HepG2 (cell line): ENCODE measurements around the gene PCGF2. TPM values are rescaled to one million over a fixed set of nuclear protein-coding genes. Genes with fewer than 3 reads are reported as not detected.

Experiments used
- E2F2 ChIP-seq: sonication (generic); formaldehyde crosslinking; IDR thresholded peaks from 2 replicates; pipeline ENCODE4 v1.4.0; 2020; ENCODE audit warnings: missing genetic modification reagents, borderline replicate concordance
- ESRRA ChIP-seq: sonication (generic); formaldehyde crosslinking; IDR thresholded peaks from 2 replicates; pipeline ENCODE4 v1.5.1; 2020; ENCODE audit warnings: mild to moderate bottlenecking, low read depth, missing genetic modification reagents
- FOSL1 ChIP-seq: sonication (generic); formaldehyde crosslinking; IDR thresholded peaks from 2 replicates; pipeline ENCODE4 v1.9.0; 2021; ENCODE audit warnings: missing genetic modification reagents, borderline replicate concordance
- MIER3 ChIP-seq: IDR thresholded peaks from 2 replicates; pipeline ENCODE4 v1.6.1; 2016; ENCODE audit warnings: missing compliant biosample characterization, borderline replicate concordance
- RBFOX2 ChIP-seq: fragments of 200-400 bp; formaldehyde crosslinking; IDR thresholded peaks from 2 replicates; pipeline ENCODE4 v1.6.1; 2017; ENCODE audit warnings: low read depth, mild to moderate bottlenecking, low read length
- RORA ChIP-seq: sonication (generic); formaldehyde crosslinking; IDR thresholded peaks from 2 replicates; pipeline ENCODE4 v1.5.0; 2020; ENCODE audit warnings: mild to moderate bottlenecking, missing genetic modification reagents, moderate library complexity
- SMYD3 ChIP-seq: sonication (generic); formaldehyde crosslinking; IDR thresholded peaks from 2 replicates; pipeline ENCODE4 v1.8.1; 2023; ENCODE audit warnings: mild to moderate bottlenecking, missing genetic modification reagents
- TEAD2 ChIP-seq: sonication (generic); formaldehyde crosslinking; IDR thresholded peaks from 2 replicates; pipeline ENCODE4 v1.9.0; 2021; ENCODE audit warnings: missing genetic modification reagents
- ZBTB40 ChIP-seq, 2 experiments: fragments of 450-650 bp in 1 of 2; sonication (generic) in 1 of 2; formaldehyde crosslinking in 1 of 2; IDR thresholded peaks; 2 replicates each; pipeline versions ENCODE4 v1.6.1 to v1.8.0; 2016 to 2022; ENCODE audit warnings: antibody characterized with exemption in 1 of 2, mild to moderate bottlenecking in 1 of 2, missing genetic modification reagents in 1 of 2
- ZBTB8A ChIP-seq: sonication (generic); formaldehyde crosslinking; IDR thresholded peaks from 2 replicates; pipeline ENCODE4 v1.4.0; 2020; ENCODE audit warnings: mild to moderate bottlenecking, low read depth, missing genetic modification reagents, borderline replicate concordance
- ZFP90 ChIP-seq: sonication (generic); formaldehyde crosslinking; IDR thresholded peaks from 2 replicates; pipeline ENCODE4 v1.8.0; 2022; ENCODE audit warnings: missing genetic modification reagents, mild to moderate bottlenecking, inconsistent platforms, borderline replicate concordance
- ZFX ChIP-seq: sonication (generic); formaldehyde crosslinking; IDR thresholded peaks from 2 replicates; pipeline ENCODE4 v1.4.0; 2020; ENCODE audit warnings: mild to moderate bottlenecking, low read depth, missing genetic modification reagents, moderate library complexity
- ZNF253 ChIP-seq: sonication (generic); formaldehyde crosslinking; IDR thresholded peaks from 2 replicates; pipeline ENCODE4 v1.8.0; 2022; ENCODE audit warnings: mild to moderate bottlenecking, missing genetic modification reagents, borderline replicate concordance
- ZNF275 ChIP-seq: sonication (generic); formaldehyde crosslinking; IDR thresholded peaks from 2 replicates; pipeline ENCODE4 v1.8.0; 2022; ENCODE audit warnings: missing genetic modification reagents, mild to moderate bottlenecking, inconsistent platforms, borderline replicate concordance
- ZNF484 ChIP-seq: sonication (generic); formaldehyde crosslinking; IDR thresholded peaks from 2 replicates; pipeline ENCODE4 v1.5.1; 2020; ENCODE audit warnings: mild to moderate bottlenecking, low read depth, missing genetic modification reagents, borderline replicate concordance
- ZNF709 ChIP-seq: sonication (generic); formaldehyde crosslinking; IDR thresholded peaks from 2 replicates; pipeline ENCODE4 v1.5.0; 2020; ENCODE audit warnings: mild to moderate bottlenecking, missing genetic modification reagents
- polyA plus RNA-seq, 8 experiments: library from polyadenylated mRNA; depleted of rRNA in 3 of 8; stranded (reverse) in 7 of 8; unstranded in 1 of 8; fragments of >200 nt; fragmentation: Illumina TruSeq in 4 of 8; extraction: Trizol in 4 of 8; gene quantifications; 2 replicates each; pipeline versions ENCODE4 v1.2.1 to v1.2.3, GENCODE V29; 2011 to 2016; ENCODE audit warnings: low read depth in 4 of 8, missing spikeins in 1 of 8, mixed read lengths in 1 of 8; ENCODE audit not compliant: insufficient read depth in 1 of 8
- total RNA-seq, 5 experiments: library from RNA; depleted of rRNA; stranded (reverse); fragments of >200 nt; fragmentation: Illumina TruSeq; extraction: Trizol; gene quantifications; 2 replicates each; pipeline ENCODE4 v1.2.3, GENCODE V29; 2016; ENCODE audit warnings: low read depth in 1 of 5

Gene PCGF2
- total and polyA plus RNA-seq, 2 of the 13 experiments (the other 11 are each of a cell fraction or from before 2014, with no cell fraction given) = 11.6 to 29.4 TPM

- TF ChIP-seq SMYD3 (CRISPR knock-in tag) = no peak
- TF ChIP-seq ESRRA (CRISPR knock-in tag) = peak; percentile 42; the same call in 1 of the 2 replicates
- no peak for TF ChIP-seq ZFX (CRISPR knock-in tag)
- no peak for TF ChIP-seq ZNF484 (CRISPR knock-in tag)
- 0 out of 2 replicates have a peak, but pooled peaks have one; percentile 72 for TF ChIP-seq E2F2 (CRISPR knock-in tag)
- no peak for TF ChIP-seq RORA (CRISPR knock-in tag)
- 0 out of 2 replicates have a peak, but pooled peaks have one; percentile 15 for TF ChIP-seq TEAD2 (CRISPR knock-in tag)
- no peak for TF ChIP-seq ZBTB40 (IDR thresholded peaks at IDR 0.05)
- TF ChIP-seq ZBTB40 (CRISPR knock-in tag; IDR thresholded peaks at IDR 0.05) = no peak
- TF ChIP-seq ZNF275 = no peak
- TF ChIP-seq ZNF253 (CRISPR knock-in tag) = no peak; the same call in 1 of the 2 replicates
- no peak for TF ChIP-seq RBFOX2
- peak; percentile 62 for TF ChIP-seq ZFP90 (CRISPR knock-in tag)
- no peak for TF ChIP-seq ZBTB8A (CRISPR knock-in tag)
- TF ChIP-seq FOSL1 (CRISPR knock-in tag) = no peak
- peak; percentile 87; the same call in 1 of the 2 replicates for TF ChIP-seq ZNF709 (CRISPR knock-in tag)
- TF ChIP-seq MIER3 = no peak; the same call in 1 of the 2 replicates
Observed at GRCh38 chr17:38751808-38752307, 3.7 kb upstream of the PCGF2 start (continued).
